DND-41 (cell line): ENCODE data around the gene ZMPSTE24.

Experiments used
- ATAC-seq: fragments of 200-7000 bp; cut with Tn5 transposase; 3 replicates; pipeline ENCODE4 v1.9.1; 2021; ENCODE audit warnings: low read depth; ENCODE audit not compliant: insufficient read depth
- DNase-seq: peaks from one replicate; pipeline ENCODE4 v3.0.0-alpha.2; 2020
- H2AFZ ChIP-seq: 2 replicates; pipeline ENCODE4 v1.6.0; 2012; ENCODE audit warnings: low read depth, low read length
- H3K27ac ChIP-seq: 2 replicates; pipeline ENCODE4 v1.5.1; 2012; ENCODE audit warnings: low read length, inconsistent platforms
- H3K27me3 ChIP-seq: fragments of 200-600 bp; sonication (generic); 2 replicates; pipeline ENCODE4 v1.6.0; 2012; ENCODE audit warnings: low read length, mild to moderate bottlenecking, inconsistent platforms; ENCODE audit not compliant: insufficient read depth, poor library complexity
- H3K36me3 ChIP-seq: 2 replicates; pipeline ENCODE4 v1.5.1; 2012; ENCODE audit warnings: low read length, inconsistent platforms; ENCODE audit not compliant: insufficient read depth
- H3K4me1 ChIP-seq: 2 replicates; pipeline ENCODE4 v1.5.1; 2012; ENCODE audit warnings: mild to moderate bottlenecking, low read length; ENCODE audit not compliant: insufficient read depth
- H3K4me2 ChIP-seq: 2 replicates; pipeline ENCODE4 v1.6.0; 2012; ENCODE audit warnings: mild to moderate bottlenecking, moderate library complexity, low read length, inconsistent platforms; ENCODE audit not compliant: insufficient read depth
- H3K4me3 ChIP-seq, 2 experiments: fragments of 200-600 bp in 1 of 2; shearing (Covaris generic) in 1 of 2; 2 replicates each; pipeline ENCODE4 v1.5.1; 2012 to 2016; ENCODE audit warnings: inconsistent platforms in 2 of 2, low read length in 2 of 2, mild to moderate bottlenecking in 2 of 2, low read depth in 1 of 2, moderate library complexity in 1 of 2
- H3K79me2 ChIP-seq: 2 replicates; pipeline ENCODE4 v1.6.0; 2012; ENCODE audit warnings: low read length, inconsistent platforms; ENCODE audit not compliant: insufficient read depth
- H3K9ac ChIP-seq: 2 replicates; pipeline ENCODE4 v1.6.0; 2012; ENCODE audit warnings: low read depth, mild to moderate bottlenecking, inconsistent platforms, low read length, moderate library complexity
- H3K9me3 ChIP-seq: 2 replicates; pipeline ENCODE4 v1.5.1; 2012; ENCODE audit warnings: low read length, moderate library complexity, mild to moderate bottlenecking, inconsistent platforms; ENCODE audit not compliant: insufficient read depth, severe bottlenecking
- H4K20me1 ChIP-seq: 2 replicates; pipeline ENCODE4 v1.6.0; 2012; ENCODE audit warnings: low read length; ENCODE audit not compliant: insufficient read depth
- EZH2 ChIP-seq: IDR thresholded peaks from 3 replicates; pipeline ENCODE4 v1.6.1; 2012; ENCODE audit warnings: borderline replicate concordance, low read depth, mild to moderate bottlenecking, moderate library complexity, low read length, inconsistent platforms; ENCODE audit not compliant: severe bottlenecking
- TF ChIP-seq, protein P1 (sequence below): IDR thresholded peaks from 2 replicates; pipeline ENCODE4 v1.5.1; 2012; ENCODE audit warnings: borderline replicate concordance, low read length, moderate library complexity, mild to moderate bottlenecking; ENCODE audit not compliant: poor library complexity, severe bottlenecking; ENCODE audit errors: extremely low read depth

ZMPSTE24 gene

GRCh38 chr1:40305871-40306270 lies 47.8 kb downstream of the ZMPSTE24 start:
- Histone ChIP-seq H3K9me3 (no peaks in the 10 kb centered on the region), H3K9ac (no peak overlapping the region), H4K20me1 (no peaks in the 10 kb centered on the region), H3K27me3 (no peaks in the 10 kb centered on the region), H3K4me1 (no peaks in the 10 kb centered on the region), H3K4me3 (no peak overlapping the region), H3K79me2 (no peaks in the 10 kb centered on the region), H2AFZ (no peak overlapping the region), H3K36me3 (no peaks in the 10 kb centered on the region), H3K4me2 (no peak overlapping the region), H3K27ac (no peak overlapping the region)
- DNase-seq (no peak), ATAC-seq (no peak)
- TF ChIP-seq, protein P1, sequence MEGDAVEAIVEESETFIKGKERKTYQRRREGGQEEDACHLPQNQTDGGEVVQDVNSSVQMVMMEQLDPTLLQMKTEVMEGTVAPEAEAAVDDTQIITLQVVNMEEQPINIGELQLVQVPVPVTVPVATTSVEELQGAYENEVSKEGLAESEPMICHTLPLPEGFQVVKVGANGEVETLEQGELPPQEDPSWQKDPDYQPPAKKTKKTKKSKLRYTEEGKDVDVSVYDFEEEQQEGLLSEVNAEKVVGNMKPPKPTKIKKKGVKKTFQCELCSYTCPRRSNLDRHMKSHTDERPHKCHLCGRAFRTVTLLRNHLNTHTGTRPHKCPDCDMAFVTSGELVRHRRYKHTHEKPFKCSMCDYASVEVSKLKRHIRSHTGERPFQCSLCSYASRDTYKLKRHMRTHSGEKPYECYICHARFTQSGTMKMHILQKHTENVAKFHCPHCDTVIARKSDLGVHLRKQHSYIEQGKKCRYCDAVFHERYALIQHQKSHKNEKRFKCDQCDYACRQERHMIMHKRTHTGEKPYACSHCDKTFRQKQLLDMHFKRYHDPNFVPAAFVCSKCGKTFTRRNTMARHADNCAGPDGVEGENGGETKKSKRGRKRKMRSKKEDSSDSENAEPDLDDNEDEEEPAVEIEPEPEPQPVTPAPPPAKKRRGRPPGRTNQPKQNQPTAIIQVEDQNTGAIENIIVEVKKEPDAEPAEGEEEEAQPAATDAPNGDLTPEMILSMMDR = no peak
- TF ChIP-seq EZH2 = no peak

GRCh38 chr1:40306296-40306695 lies 48.3 kb downstream of the ZMPSTE24 start:
- Histone ChIP-seq H2AFZ (no peak overlapping the region), H3K36me3 (no peaks in the 10 kb centered on the region), H3K4me1 (no peaks in the 10 kb centered on the region), H3K79me2 (no peaks in the 10 kb centered on the region), H4K20me1 (no peaks in the 10 kb centered on the region), H3K4me3 (no peak overlapping the region), H3K9ac (no peak overlapping the region), H3K27ac (no peak overlapping the region), H3K9me3 (no peaks in the 10 kb centered on the region), H3K27me3 (no peaks in the 10 kb centered on the region), H3K4me2 (no peak overlapping the region)
- DNase-seq (no peak), ATAC-seq (no peak)
- no peak for TF ChIP-seq EZH2
- TF ChIP-seq, protein P1 = no peak

- no peaks in the 10 kb centered on the region for H3K79me2 ChIP-seq
- H3K4me1 ChIP-seq = no peaks in the 10 kb centered on the region
- ATAC-seq = no peak
- H3K36me3 ChIP-seq = no peaks in the 10 kb centered on the region
- H4K20me1 ChIP-seq = no peaks in the 10 kb centered on the region
- no peak overlapping the region for H3K4me3 ChIP-seq
- no peak overlapping the region for H3K4me2 ChIP-seq
- H2AFZ ChIP-seq = no peak overlapping the region
- H3K9ac ChIP-seq = no peak overlapping the region
- no peak for DNase-seq
- H3K27me3 ChIP-seq = no peaks in the 10 kb centered on the region
- no peak overlapping the region for H3K27ac ChIP-seq
- TF ChIP-seq, protein P1 = no peak
- no peak for TF ChIP-seq EZH2
- no peaks in the 10 kb centered on the region for H3K9me3 ChIP-seq
Observed at GRCh38 chr1:40307186-40307585, 49.1 kb downstream of the ZMPSTE24 start.
